Vagina (tissue), 2 donors: Measurements from ENCODE around the gene ATP11B. TPM values are rescaled to one million over a fixed set of nuclear protein-coding genes. Genes with fewer than 3 reads are reported as not detected.

ENCODE experiments used
- DNase-seq, 2 donors: peaks; one replicate each; pipeline ENCODE4 v3.0.0-alpha.2; 2017; ENCODE audit errors: extremely low spot score in 2 of 2
- H3K27ac ChIP-seq: fragments of 200-600 bp; sonication (generic); one replicate; pipeline ENCODE4 v1.5.1; 2019
- H3K27me3 ChIP-seq: fragments of 200-600 bp; sonication (generic); one replicate; pipeline ENCODE4 v1.5.1; 2019
- H3K36me3 ChIP-seq, 2 donors: fragments of 200-600 bp; sonication (generic); one replicate each; pipeline ENCODE4 v1.5.1; 2017 to 2019
- H3K4me1 ChIP-seq: fragments of 200-600 bp; sonication (generic); one replicate; pipeline ENCODE4 v1.5.1; 2019
- H3K4me3 ChIP-seq, 2 donors: fragments of 200-600 bp; sonication (generic); 1 replicate in 1 of 2; 2 replicates in 1 of 2; pipeline ENCODE4 v1.5.1; 2016 to 2019
- H3K9me3 ChIP-seq: fragments of 200-600 bp; sonication (generic); one replicate; pipeline ENCODE4 v1.5.1; 2019
- POLR2A ChIP-seq, 2 donors: fragments of 450-650 bp; IDR thresholded peaks; one replicate each; pipeline ENCODE4 v1.6.1; 2017; ENCODE audit warnings: antibody characterized with exemption in 2 of 2, mild to moderate bottlenecking in 2 of 2, moderate library complexity in 2 of 2
- POLR2AphosphoS5 ChIP-seq, 2 donors: sonication (generic); formaldehyde crosslinking; IDR thresholded peaks; one replicate each; pipeline ENCODE4 v1.9.0; 2017; ENCODE audit warnings: antibody characterized with exemption in 2 of 2, mild to moderate bottlenecking in 2 of 2, low read depth in 1 of 2; ENCODE audit not compliant: insufficient read depth in 1 of 2
- intact Hi-C: fragments of 100-400 bp; cut with DNase I; formaldehyde crosslinking; loops from one replicate; pipeline ENCODE4 v1.15.1; 2023
- total RNA-seq: library from RNA; depleted of rRNA; stranded (reverse); fragments of >200 nt; gene quantifications from one replicate; pipeline ENCODE4 v1.2.3, GENCODE V29; 2016
- TF ChIP-seq, protein P1 (sequence below), 3 experiments: fragments of 450-650 bp in 2 of 3; fragments of 200-600 bp in 1 of 3; sonication (generic) in 1 of 3; IDR thresholded peaks; one replicate each; pipeline ENCODE4 v1.5.1; 2017 to 2019; ENCODE audit warnings: antibody characterized with exemption in 3 of 3, mild to moderate bottlenecking in 2 of 3, moderate library complexity in 2 of 3

Gene ATP11B
- total RNA-seq, 1 donor from 2014 or later = 100 TPM

DNA sequence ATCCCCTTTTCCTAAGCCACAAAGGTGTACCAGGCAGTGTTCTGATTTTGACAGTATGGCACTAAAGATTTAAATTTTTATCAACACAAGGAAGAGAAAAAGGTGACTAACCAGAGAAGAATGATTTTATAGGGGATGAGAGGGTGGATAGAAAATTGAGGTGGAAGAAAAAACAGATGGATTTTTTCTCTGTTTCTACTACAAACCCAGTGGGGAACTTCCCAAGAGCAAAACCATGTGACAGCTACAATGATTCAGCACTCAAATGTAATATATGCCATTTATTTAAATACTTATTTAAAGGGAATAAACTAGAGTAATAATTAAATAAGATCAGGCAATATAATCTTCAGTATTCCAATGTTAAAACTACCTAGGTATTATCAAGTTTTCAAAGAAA is 176.0 kb downstream of the ATP11B start:
- H3K36me3 ChIP-seq = no peaks in the 10 kb centered on the region
- DNase-seq = no peak
- no peaks in the 10 kb centered on the region for H3K9me3 ChIP-seq
- no peak overlapping the region for H3K27ac ChIP-seq
- intact Hi-C loops = no loop called here
- TF ChIP-seq POLR2A (IDR thresholded peaks at IDR 0.05) = no peak
- H3K4me1 ChIP-seq = peaks cover 27% of the 10 kb centered on the region
- no peak overlapping the region for H3K4me3 ChIP-seq
- H3K27me3 ChIP-seq = no peaks in the 10 kb centered on the region

DNA sequence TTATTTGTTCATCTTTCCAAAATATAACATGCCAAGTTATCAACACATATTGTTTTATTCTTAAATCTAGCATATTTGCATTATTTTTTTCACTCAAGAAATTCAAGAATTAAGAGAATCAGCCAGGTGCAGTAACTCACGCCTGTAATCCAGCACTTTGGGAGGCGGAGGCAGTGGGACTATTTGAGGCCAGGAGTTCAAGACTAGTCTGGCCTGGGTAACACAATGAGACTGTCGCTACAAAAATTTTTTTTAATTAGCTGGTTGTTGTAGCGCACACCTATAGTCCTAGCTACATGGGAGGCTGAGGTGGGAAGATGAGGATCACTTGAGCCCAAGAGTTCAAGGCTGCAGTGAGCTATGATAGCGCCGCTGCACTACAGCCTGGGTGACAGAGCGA is 176.5 kb downstream of the ATP11B start:
- Histone ChIP-seq H3K4me1 (peaks cover 27% of the 10 kb centered on the region), H3K9me3 (no peaks in the 10 kb centered on the region), H3K4me3 (no peak overlapping the region), H3K36me3 (no peaks in the 10 kb centered on the region), H3K27ac (no peak overlapping the region), H3K27me3 (no peaks in the 10 kb centered on the region)
- intact Hi-C loops = no loop called here
- no peak for DNase-seq
- TF ChIP-seq POLR2AphosphoS5 (IDR thresholded peaks at IDR 0.05; ENCODE audit: insufficient read depth in 1 of 2, low read depth in 1 of 2) (no peak), POLR2A (IDR thresholded peaks at IDR 0.05) (no peak)
- TF ChIP-seq, protein P1, sequence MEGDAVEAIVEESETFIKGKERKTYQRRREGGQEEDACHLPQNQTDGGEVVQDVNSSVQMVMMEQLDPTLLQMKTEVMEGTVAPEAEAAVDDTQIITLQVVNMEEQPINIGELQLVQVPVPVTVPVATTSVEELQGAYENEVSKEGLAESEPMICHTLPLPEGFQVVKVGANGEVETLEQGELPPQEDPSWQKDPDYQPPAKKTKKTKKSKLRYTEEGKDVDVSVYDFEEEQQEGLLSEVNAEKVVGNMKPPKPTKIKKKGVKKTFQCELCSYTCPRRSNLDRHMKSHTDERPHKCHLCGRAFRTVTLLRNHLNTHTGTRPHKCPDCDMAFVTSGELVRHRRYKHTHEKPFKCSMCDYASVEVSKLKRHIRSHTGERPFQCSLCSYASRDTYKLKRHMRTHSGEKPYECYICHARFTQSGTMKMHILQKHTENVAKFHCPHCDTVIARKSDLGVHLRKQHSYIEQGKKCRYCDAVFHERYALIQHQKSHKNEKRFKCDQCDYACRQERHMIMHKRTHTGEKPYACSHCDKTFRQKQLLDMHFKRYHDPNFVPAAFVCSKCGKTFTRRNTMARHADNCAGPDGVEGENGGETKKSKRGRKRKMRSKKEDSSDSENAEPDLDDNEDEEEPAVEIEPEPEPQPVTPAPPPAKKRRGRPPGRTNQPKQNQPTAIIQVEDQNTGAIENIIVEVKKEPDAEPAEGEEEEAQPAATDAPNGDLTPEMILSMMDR (IDR thresholded peaks at IDR 0.05) = no peak

DNA sequence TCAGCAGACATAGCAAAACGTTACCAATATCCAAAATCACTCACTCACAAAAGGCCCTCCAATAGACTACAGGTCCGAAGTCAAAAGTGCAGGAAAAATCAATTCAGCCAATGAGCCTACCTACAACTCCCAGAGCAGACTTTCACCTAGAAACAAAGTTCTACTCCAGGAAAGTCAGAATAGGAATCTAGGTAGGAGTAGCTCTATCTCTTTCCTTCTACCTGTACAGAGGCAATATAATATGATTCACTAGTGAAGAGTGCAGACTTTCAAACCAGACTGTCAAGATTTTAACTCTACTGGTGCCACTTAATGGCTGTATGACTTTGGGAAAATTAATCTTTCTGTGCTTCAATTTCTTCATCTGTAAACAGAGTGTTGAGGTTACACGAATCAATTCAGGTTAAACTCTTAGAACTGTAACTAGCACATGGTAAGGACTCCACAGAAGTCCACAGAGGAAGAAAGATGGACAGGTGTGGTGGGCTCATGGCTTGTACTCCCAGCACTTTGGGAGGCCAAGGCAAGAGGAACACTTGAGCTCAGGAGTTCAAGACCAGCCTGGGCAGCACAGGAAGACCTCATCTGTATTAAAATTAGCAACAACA is 177.6 kb downstream of the ATP11B start:
- intact Hi-C loops = no loop called here
- DNase-seq = no peak
- Histone ChIP-seq H3K4me3 (no peak overlapping the region), H3K27ac (no peak overlapping the region), H3K27me3 (no peaks in the 10 kb centered on the region), H3K9me3 (no peaks in the 10 kb centered on the region), H3K36me3 (no peaks in the 10 kb centered on the region), H3K4me1 (peaks cover 27% of the 10 kb centered on the region)
- TF ChIP-seq POLR2AphosphoS5 (IDR thresholded peaks at IDR 0.05; ENCODE audit: insufficient read depth in 1 of 2, low read depth in 1 of 2) (no peak), POLR2A (IDR thresholded peaks at IDR 0.05) (no peak)
- TF ChIP-seq, protein P1 (IDR thresholded peaks at IDR 0.05) = no peak

Other genes with a start within 250 kb of the ATP11B start
- gene DCUN1D1, start 187.0 kb downstream of the ATP11B start, total RNA-seq = 25.5 TPM